ENCODE results near the gene SMYD1.

Gene SMYD1

DNA sequence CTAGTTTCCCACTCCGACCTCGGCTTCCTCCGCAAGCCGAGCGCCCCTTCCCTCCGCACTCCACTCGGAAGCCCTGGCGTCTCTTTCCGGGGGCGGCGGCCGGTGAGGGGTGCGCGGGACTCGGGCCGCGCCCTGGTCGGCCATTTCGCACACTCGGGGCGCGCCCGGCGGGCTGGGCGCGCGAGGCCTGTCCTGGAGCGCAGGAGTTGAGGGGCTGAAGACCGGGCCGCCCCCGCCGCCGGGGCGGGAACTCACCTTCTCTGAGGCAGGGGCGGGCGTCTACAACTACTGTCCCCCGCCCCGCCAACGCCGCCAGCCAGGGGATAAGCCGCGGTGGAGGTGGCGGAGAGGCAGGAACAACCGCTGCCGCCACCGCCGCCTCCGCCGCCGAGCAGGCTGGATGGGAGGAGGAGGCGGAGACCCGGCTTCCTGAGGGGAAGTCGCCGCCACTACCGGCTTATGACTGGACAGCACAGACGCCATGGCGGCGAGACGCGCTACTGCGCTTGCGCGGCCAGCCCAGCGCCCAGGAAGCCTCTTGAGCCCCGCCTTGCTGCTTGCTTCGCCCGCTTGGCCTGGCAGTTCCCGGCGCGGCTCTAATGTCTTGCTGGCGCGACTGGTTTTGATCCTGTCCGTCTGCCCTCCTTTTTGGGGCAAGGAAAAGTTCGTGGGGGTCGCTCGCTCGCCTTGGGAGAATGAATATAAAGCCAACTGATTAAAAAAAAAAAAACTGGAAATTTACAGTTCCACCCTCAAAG lies 12.1 kb upstream of the SMYD1 start, which contains the start of gene KRCC1:
KRCC1 (minus strand) TSS at position 413 of the 758 bp plus-strand sequence. CDS start 27,220 bp downstream, outside the sequence.
- DNase-seq (ENCODE audit: low spot score), result peak; percentile 95

DNA sequence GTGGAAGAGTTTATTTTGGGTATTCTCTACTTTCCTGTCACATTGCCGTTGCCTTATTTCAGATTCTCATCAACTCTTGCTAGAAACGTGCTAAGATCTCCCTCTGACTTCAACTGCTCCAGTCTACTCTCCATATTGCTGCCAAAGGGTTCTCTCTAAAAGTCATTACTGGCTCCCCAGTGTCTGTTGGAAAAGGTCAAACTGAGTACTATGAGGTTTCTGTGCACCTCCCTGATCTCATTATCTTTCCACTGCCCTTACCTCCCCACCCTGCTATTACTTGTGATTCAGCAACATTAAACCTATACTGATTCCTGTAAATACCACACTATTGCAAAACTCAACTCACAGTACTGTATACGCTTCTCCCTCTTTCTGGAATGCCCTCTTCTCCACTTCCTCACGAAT lies 10.2 kb upstream of the SMYD1 start:
- no peak for DNase-seq (ENCODE audit: low spot score)

DNA sequence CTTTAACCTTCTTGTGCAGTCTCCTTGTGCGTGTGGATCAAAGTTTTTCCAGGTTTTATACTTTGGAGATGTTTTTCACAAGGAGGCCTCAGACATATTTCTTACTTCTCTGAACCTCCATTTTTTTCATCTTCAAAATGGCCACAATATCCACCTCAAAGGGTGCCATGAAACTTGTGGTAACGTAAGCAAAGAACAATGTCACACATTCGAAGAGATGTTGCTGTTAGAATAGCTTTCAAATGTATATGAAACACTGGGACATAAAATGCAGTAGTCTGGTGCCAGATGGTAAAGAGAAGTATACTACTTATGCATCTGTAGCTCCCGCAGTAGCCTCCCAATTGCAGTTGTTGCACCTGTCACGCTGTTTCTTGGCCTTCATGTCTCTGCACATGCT lies 9.4 kb upstream of the SMYD1 start:
- DNase-seq (ENCODE audit: low spot score), result no peak

DNA sequence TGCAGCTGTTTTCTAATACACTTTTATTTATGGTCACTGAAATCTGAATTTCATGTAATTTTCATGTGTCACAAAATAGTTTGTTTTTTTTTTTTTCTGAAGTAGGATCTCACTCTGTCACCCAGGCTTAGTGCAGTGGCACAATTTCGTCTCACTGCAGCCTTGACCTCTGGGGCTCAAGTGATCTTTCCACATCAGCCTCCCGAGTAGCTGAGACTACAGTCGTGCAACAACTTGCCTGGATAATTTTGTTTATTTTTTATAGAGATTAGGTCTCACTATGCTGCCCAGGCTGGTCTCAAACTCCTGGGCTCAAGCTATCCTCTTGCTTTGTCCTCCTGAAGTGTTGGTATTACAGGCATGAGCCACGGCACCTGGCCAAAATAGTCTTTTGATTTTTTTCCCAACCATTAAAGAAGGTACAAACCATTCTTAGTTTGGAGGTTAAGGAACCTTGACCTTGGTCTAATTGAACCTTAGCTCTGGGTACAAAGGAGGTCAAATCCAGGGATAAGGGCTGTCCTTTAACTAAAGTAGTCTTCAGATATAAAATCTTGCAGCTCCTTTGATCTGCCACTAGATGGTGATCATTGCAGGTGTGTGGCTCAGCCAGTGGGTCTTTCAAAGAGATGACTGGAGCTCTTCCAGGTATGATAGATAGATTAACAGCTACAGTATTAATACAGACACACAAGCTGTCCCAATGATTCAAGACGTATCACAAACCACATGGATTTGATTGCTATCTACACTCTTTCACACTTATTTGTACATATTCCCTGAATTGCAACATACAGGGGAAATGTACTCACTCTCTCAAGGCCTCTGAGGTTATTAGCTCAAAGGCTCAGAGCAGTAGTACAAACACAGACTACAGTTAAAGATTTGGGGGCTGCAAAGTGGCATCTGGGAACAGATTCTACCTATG lies 7.4 kb upstream of the SMYD1 start:
- DNase-seq (ENCODE audit: low spot score), result peak; percentile 61

DNA sequence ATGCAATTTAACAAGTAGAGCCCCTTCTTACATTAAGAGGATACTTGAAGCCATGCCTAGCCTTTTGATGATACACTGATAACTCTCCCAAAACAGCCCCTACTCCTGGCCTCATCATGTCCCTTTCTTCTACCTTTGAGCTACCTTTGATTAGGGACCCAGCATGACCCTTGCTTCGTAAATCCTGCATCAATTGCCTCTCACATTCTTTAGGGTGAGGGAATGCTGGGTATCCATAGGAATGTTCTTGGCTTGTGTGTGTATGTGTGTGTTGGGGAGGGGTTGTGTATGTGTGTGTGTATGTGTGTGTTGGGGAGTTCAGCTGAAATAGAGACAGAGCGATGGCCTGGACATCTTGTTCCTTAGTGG lies 6.7 kb upstream of the SMYD1 start:
- no peak for DNase-seq (ENCODE audit: low spot score)

DNA sequence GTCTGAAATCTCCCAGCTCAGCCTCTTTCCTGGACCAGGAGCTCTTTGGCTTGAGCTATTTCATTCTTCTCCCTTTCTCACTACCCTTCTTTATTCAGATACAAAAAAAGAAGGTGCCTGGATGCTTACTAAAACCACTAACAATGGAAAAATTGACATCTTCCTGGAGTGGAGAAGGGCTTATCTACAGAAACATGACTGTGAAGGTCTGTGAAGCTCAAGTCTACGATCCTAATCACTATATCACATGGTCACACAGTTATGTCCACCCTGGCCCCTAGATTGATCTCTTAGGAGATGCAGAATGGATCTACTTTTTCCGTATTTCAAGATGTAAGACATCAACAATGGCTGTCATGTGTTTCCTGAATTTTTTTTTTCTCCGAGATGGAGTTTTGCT lies 6.3 kb upstream of the SMYD1 start:
- DNase-seq (ENCODE audit: low spot score), result no peak

DNA sequence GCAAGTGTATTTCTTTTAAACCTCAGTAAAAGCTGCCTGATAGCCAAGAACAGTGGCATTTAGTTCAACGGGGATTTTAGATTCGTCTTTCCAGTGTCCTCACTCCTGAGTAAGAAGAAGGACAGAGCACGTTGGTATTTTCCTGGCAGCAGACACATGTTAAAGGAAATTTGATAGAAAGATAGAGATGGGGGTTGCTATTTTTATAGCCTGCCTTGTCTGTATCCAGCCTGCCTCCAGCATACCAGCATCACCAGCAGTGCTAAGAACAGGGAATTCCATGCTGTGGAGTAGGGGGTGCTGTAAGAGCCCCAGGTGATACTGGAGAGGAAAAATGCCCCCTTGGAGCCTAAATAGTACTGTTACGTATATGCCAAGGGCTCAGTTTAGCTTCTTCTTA lies 1.1 kb upstream of the SMYD1 start:
- DNase-seq (ENCODE audit: low spot score), result no peak

DNA sequence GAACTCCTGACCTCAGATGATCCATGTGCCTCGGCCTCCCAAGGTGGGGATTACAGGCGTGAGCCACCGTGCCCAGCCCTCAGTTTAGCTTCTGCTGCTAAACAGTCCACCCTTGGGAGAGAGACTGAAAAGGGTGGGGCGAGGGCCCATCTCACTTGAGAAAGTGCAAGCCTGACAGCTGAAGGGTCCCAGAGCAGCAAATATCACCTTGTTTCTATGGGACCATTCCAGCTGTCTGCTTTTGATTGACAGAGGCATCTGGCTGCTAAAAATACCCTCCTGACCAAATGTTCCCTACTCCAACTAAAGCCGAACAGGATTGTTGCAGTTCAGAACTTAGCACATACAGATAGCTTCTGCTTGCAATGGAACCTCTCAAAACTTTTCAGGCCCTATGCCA lies 436 bp upstream of the SMYD1 start:
- no peak for DNase-seq (ENCODE audit: low spot score)

DNA sequence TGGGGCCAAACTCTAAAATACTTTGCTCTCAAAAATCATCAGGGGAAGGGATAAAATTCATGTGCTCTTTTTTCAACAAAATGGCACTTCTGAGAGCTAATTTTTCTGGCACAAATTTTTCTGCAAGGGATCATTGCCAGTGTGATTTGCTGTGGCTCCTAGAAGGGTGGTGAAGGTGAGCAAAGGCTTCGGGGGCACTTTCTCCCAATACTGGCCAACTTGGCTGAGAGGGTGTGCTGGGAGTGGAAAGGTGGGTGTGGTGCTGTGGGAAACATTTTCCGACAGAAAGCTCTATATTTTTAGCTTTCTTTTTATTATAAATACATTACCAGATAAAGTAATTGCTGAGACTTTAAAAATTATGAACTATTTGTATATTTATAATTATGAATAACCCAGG lies 419 bp downstream of the SMYD1 start:
- no peak for DNase-seq (ENCODE audit: low spot score)

DNA sequence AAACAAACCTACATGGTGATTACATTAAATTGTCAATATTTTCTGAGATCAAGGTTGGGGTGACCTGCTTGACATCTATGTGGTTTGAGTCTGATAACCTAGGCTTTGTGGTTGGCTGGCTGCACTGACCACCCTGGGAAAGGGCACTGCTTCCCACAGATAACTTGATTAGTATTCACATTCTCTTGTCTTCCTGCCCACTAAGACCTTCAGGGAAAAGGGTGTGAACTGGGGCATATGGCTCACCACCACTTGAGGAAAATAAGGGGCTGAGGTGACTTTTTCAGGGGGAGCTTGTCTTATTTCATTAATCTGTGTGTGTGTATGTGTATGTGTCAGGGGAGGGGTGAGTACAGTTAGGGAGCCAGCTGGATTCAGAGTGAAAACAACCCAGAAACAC lies 1.5 kb downstream of the SMYD1 start:
- DNase-seq (ENCODE audit: low spot score), result no peak

DNA sequence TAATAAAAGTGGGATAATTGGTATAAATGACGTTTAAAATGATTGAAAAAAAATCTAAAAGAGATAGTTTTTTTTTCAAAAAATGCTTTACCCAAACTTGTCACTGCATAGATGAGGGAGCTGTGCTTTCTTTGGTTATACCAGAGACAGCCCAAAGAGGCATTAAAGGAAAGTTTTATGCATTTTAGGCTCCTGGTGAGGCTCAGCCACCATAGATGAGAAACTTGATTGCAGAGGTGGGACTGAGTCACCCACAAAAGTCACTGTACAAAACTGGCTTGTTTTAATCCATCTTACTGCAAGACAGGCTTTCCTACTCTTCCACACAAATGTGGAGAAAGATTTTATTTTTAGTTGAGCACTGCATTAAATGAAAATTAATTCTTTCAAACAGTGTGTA lies 2.4 kb downstream of the SMYD1 start:
- no peak for DNase-seq (ENCODE audit: low spot score)

DNA sequence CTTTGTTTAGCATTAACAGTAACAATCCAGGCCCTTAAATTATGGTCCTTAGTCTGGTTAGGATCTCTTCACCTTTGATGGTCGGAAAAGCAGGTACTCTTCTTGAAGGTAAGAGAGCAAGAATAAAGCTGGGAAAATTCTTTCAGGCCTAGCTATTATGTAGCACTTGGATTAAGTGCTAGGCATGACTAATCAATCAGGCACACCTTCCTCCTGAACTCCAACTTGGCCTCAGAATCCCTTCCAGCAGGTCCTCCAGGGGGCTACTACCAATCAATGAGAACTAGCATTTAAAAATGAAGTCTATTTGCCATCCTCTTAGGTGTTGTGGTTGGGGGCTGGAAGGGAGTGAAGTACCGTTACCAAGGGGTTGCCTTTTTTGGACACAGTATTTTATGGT lies 3.7 kb downstream of the SMYD1 start:
- DNase-seq (ENCODE audit: low spot score), result no peak

DNA sequence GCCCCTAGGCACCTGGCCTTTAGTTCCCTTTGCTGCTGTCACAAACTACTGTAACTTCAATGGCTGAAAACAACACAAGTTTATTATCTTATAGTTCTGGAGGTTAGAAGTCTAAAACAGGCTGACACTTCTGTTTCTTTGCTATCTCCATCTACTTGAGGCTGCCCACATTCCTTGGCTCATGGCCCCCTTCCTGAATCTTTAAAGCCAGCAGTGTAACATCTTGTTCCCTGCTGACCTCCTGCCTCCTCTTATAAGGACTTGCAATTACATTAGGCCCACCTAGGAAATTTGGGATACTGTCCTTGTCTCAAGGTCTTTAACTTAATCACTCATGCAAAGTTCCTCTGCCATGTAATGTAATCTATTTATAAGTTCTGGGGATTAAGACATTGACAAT lies 6.5 kb downstream of the SMYD1 start:
- DNase-seq (ENCODE audit: low spot score), result no peak

DNA sequence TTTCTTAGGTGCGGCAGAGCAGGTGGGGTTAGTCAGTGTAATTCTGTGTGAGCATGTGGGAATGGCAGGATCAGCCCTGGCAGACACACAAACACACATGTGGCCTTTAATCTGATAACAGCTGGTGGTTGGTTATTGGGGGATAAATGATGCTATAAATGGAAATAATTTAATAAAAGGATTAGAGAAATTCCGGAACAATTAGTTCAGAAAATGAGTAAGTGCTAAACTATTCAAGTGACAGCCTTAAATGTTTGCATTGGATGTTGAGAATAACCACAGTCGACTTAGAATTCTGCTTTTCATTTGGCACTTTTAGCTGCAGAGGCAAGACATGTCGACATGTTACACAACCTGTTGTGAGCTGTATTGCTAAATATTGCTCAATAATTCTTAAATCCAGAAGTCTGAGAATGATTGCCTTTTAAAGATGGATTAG lies 7.2 kb downstream of the SMYD1 start:
- no peak for DNase-seq (ENCODE audit: low spot score)

DNA sequence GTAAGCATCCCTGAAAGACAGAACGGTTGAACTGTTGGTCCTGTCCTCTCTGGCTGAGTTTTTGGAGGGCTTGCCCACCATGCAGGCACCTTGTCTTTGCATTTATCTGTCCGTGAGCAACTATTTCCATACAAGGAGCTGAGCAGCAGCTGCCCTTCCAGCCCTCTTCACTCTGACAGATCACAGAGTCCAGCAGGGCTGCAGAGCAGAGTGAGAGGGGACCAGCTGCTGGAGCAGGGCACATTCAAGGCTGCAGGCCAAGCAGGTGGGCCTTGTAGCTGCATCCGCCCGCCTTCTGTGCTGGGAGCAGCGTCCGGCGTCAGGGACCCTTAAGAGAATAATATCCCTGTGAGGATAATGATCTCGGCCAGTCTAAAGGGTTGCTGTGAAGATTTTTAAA lies 9.5 kb downstream of the SMYD1 start:
- no peak for DNase-seq (ENCODE audit: low spot score)

DNA sequence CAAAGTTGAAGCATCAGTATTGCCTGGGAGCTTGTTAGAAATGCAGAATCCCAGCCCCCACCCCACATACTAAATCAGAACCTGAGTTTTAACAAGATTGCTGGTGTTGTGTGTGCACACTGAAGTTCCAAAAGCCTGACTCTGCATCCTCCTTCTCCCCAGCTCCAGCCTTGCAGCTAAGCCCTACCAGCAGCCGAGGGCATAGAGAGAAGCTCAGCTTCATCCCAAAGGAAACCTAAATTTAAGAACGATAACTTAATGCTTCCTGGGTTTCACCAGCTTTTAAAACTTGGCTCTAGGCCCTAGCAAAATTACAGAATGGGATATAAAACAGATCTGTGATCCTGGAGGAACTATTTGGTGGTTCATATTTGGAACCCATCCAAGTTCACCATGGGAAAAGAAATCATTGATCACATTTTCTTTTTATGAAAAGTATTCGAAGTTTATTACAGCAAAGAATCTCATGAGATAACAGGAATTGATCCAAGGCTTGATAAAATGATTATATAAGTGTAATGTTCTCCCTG lies 11.1 kb downstream of the SMYD1 start:
- no peak for DNase-seq (ENCODE audit: low spot score)

DNA sequence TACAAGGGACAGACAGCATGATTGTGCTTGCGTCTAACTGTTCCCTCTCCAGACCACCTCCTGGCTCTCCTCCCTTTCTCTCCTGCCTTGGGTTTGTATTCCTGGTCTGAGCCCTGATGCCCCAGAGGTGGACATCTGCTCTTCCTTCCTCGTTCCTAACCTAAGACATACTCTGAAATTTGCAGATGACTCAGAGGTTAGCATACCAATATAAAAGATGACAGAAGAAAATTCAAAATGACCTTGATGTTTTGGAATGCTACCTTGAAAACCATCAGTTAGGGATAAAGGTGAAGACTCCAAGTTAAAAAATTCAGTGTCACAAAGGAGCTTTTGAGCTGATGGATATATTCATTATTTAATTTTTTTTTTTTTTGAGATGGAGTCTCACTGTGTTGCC lies 12.9 kb downstream of the SMYD1 start:
- DNase-seq (ENCODE audit: low spot score), result no peak

DNA sequence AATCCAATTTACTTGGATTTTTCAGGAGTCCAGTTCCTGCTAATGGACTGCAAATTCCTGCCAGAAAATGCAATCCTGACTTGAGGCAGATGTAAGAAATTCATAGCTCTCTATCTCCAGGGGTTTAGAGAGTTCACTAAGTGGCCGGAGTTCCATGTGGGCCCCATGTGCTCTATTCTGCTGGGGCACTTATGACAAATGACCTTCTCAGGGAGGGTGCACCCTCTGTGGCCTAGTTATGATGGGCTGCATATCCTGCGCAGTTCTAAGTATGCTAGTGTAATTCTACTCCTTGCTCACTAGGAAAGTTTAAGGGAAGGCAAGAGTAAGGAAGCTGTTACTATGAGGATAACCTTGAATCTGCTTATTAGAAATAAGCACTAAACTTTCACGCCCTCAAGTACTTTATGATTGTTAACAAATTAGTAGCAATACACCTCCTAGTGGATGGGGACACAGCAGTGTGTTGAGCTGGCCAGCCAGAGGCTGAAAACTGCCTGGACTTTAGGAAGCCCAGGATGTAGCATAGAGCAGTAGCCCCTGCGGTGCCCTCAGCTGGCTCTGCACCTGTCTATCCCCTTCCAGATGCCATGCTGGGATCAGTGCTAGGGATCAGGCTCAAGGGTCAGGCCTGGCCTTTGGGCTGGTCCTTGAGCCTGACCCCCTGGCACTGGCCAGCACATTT lies 14.4 kb downstream of the SMYD1 start:
- DNase-seq (ENCODE audit: low spot score), result no peak

DNA sequence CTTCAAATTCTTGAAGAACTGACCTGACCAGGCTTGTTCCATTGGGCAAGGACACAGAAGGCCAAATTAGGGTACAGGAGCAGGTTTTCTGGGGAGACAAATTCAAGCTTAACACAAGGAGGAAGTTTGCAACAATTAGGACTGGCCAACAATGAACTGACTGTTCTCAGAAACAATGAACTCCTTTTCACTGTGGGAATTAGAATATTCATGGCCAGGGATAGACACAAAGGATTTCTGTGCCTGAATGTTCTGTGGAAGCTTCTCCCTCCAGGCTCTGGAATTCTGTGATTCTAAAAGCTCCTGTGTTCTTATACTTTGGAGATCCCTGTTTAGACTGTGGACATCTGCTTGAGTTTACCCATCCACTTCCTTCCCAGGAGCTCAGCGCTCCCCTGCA lies 15.2 kb downstream of the SMYD1 start:
- DNase-seq (ENCODE audit: low spot score), result no peak

DNA sequence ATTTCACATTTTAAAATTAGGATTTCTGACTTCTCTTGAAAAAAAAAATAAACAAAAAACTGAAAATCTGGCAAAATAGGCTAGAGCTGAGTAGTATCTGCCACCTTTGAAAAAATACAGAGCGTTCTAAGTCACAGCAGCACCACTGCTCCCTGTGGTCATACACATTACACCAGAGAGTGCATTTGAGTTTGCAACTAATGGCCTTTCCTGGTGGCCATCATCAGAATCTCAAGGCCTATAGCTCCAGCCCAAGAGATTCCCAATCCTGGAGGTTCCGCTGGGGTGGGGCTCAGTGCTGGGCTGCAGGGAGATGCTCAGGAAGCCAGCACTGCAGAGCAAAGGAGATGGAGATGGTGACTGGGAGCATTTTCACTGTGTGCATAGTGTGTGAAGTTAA lies 17.5 kb downstream of the SMYD1 start:
- no peak for DNase-seq (ENCODE audit: low spot score)

DNA sequence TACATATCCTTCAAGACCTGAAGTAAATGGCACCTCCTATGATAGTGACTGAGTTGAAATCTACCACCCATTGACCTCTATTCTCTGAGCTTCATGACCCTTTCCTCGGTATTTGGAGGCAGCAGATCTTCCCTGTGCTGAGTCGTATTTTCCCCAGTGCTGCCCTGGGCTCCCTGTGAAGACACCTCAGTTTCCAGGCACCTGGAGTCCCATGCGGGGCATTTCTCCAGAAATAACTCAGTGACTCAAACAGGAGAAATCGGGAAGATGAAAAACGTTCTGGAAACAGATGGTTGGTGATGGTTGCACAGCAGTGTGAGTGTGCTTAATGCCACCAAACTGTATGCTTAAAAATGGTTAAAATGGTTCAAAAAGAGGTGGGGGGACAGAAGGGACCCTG lies 18.0 kb downstream of the SMYD1 start:
- no peak for DNase-seq (ENCODE audit: low spot score)

DNA sequence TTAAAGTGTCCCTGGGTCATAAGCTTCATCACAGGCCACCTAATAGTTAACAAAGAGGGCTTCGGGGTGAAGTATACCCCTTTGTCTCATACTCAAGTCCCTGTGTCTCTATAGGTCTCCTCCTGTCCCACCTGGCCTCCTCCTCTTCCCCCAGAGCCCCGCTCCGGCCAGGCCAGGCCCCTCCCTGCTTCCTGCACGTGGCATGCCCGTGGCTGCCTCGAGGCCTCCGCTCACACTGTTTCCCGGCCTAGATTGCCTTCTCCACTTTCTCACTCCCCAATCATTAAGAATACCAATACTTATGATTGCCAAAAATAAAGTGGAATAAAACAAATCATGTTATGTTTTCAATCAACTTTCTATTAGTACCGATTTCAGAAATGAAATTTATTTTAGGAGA lies 18.8 kb downstream of the SMYD1 start:
- no peak for DNase-seq (ENCODE audit: low spot score)

DNA sequence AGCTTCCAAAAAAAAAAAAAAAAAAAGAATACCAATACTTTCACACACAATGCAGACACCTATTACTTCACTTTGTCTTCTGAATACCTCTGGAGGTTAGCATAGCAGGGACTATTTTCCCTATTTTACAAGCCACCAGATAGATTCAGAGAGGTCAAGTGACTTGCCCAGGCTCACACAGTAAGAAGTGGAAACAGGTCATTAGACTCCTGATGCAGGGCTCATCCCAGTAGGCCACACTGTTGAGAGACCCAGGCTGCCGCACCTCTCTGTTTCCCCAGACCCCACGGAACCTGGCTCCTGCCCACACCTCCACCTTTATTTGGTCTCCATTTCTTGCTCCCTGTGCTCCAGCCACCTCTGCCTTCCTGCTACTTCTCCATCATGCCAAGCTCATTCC lies 19.4 kb downstream of the SMYD1 start:
- DNase-seq (ENCODE audit: low spot score), result no peak

Measured in NAMALWA (cell line).